Measurements from ENCODE around the gene PRKN.

Gene PRKN

DNA sequence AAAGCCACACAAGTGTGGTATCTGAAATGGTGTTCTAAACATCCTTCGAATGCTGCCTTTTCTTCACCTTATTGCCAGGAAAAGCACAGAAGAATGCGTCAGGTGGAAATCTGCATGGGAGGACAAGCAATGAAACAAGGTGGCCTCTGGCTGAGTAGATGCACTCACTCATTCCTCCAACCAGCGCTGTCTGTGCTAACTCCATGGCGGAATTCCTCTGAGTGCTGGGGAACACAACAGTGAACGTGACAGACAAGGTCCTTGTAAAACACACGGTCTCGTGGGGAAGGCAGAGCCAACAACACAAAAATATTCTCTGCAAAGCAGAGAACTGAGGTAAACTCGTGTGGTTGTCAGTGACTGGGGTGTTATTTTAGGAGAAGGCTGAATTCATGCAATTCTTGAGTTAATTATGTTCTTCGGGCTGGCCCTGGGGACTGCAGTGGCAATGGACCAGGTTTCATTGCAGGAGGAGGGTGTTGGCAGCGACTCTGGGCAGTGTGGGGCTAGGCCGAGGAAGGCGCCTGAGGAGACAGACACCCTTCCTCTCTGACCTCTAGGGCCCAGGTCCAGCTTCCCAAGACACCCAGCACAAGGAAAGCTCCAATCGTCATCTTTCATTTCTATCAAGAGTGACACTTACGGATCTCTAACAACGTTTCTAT is 339.7 kb downstream of the PRKN start:
- H3K27ac ChIP-seq (ENCODE audit: low read depth, low read length): no peak overlapping the region
- H3K9ac ChIP-seq (ENCODE audit: low read length): no peak overlapping the region
- no peaks in the 10 kb centered on the region for H3K36me3 ChIP-seq (ENCODE audit: control insufficient read depth, insufficient read depth, low read length)
- H3K4me3 ChIP-seq (ENCODE audit: low read depth, low read length): no peak overlapping the region
- no peaks in the 10 kb centered on the region for H3K4me1 ChIP-seq (ENCODE audit: control insufficient read depth, insufficient read depth, low read length)
- no peaks in the 10 kb centered on the region for H3K27me3 ChIP-seq (ENCODE audit: control insufficient read depth, insufficient read depth, low read length)
- no peaks in the 10 kb centered on the region for H3K9me3 ChIP-seq (ENCODE audit: control insufficient read depth, insufficient read depth, low read depth, low read length)

DNA sequence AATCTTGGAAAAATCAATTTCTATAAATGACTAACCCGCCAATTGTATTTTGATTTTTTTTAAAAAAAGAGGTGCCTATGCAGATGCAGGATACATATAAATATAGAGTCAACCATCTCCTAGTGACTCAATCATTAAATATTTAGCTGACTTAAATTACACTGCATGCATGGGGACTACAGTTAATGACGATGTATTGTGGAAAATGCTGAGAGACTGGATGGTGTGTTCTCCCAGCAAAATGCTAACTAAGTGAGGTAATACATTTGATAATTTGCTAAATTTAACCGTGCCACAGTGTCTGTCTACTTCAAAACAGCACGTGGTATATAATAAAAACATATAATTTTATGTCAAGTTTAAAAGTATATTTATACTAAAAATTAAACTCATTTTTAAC is 341.6 kb downstream of the PRKN start:
- no peaks in the 10 kb centered on the region for H3K4me1 ChIP-seq (ENCODE audit: control insufficient read depth, insufficient read depth, low read length)
- H3K9ac ChIP-seq (ENCODE audit: low read length): no peak overlapping the region
- no peak overlapping the region for H3K27ac ChIP-seq (ENCODE audit: low read depth, low read length)
- no peaks in the 10 kb centered on the region for H3K9me3 ChIP-seq (ENCODE audit: control insufficient read depth, insufficient read depth, low read depth, low read length)
- H3K4me3 ChIP-seq (ENCODE audit: low read depth, low read length): no peak overlapping the region
- H3K36me3 ChIP-seq (ENCODE audit: control insufficient read depth, insufficient read depth, low read length): no peaks in the 10 kb centered on the region
- H3K27me3 ChIP-seq (ENCODE audit: control insufficient read depth, insufficient read depth, low read length): no peaks in the 10 kb centered on the region

DNA sequence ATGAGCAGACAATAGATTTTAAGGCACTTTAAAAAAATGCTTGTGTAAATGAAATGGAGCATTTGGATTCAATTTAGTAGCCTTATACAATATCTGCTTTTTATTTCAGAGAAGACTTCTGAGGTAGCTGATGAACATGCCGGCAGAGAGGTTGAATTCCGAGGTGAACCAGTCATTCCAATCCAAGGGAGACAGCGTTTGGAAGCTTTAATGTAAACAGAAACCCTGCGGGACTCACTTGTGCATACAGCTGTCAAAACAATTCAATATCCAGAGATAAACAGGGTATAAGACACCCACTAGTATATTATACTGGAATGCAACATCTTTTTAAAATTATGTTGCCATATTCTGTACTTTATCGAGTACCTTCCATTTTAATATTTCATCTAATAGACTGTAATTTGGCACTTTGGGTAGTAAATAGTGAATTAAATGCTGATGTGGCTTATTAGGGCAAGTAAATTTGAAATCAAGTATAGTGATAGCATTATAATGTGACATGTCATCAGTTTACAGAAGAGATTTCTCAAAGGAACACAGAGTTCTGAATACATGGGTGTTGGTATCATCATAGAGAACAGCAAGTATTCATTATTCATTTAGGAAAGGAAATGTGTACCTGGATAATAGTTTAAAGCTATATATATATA is 347.7 kb downstream of the PRKN start:
- Histone ChIP-seq H3K4me3 (ENCODE audit: low read depth, low read length) (no peak overlapping the region), H3K27me3 (ENCODE audit: control insufficient read depth, insufficient read depth, low read length) (no peaks in the 10 kb centered on the region), H3K4me1 (ENCODE audit: control insufficient read depth, insufficient read depth, low read length) (no peaks in the 10 kb centered on the region), H3K27ac (ENCODE audit: low read depth, low read length) (no peak overlapping the region), H3K9me3 (ENCODE audit: control insufficient read depth, insufficient read depth, low read depth, low read length) (no peaks in the 10 kb centered on the region), H3K36me3 (ENCODE audit: control insufficient read depth, insufficient read depth, low read length) (no peaks in the 10 kb centered on the region), H3K9ac (ENCODE audit: low read length) (no peak overlapping the region)

DNA sequence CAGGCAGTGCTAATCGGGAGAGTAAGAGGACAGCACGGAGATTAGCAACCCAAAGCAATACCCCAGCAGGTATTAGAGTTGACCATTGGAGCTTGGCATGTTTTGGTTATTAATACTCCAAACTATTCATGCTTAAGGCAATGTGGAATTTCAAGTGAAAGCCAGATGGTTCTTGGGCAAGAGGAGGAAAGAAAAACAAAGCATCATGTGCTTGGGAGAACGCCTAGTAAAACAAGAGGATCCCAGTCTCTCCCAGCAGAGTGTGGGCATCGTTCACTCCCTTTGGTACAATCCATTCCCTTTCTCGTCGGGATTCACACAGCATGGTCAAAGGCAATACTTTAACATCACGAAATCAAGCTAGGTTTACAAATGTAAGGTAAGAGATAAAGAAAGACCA is 349.8 kb downstream of the PRKN start:
- Histone ChIP-seq H3K27me3 (ENCODE audit: control insufficient read depth, insufficient read depth, low read length) (no peaks in the 10 kb centered on the region), H3K36me3 (ENCODE audit: control insufficient read depth, insufficient read depth, low read length) (no peaks in the 10 kb centered on the region), H3K9ac (ENCODE audit: low read length) (no peak overlapping the region), H3K4me1 (ENCODE audit: control insufficient read depth, insufficient read depth, low read length) (no peaks in the 10 kb centered on the region), H3K9me3 (ENCODE audit: control insufficient read depth, insufficient read depth, low read depth, low read length) (no peaks in the 10 kb centered on the region), H3K4me3 (ENCODE audit: low read depth, low read length) (no peak overlapping the region), H3K27ac (ENCODE audit: low read depth, low read length) (no peak overlapping the region)

DNA sequence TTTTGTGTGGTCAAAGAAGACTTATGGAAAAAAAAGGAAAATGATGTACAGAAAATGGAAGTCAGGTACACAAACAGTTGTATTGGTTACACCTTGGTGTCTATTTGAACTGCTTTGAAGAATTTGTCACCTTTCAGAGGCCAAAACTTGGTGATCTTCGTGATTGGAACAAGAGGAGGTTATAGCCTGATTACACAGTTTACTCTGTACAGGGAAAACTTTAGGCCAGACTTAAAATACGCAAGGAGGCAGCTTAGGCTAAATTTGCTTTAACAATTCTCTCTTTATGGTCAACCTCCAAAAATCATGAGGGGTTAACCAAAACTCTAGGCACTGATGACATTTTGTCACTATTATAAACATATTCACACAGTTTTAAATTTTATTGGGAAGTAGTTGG is 353.7 kb downstream of the PRKN start:
- H3K4me1 ChIP-seq (ENCODE audit: control insufficient read depth, insufficient read depth, low read length): no peaks in the 10 kb centered on the region
- no peaks in the 10 kb centered on the region for H3K9me3 ChIP-seq (ENCODE audit: control insufficient read depth, insufficient read depth, low read depth, low read length)
- no peak overlapping the region for H3K4me3 ChIP-seq (ENCODE audit: low read depth, low read length)
- H3K36me3 ChIP-seq (ENCODE audit: control insufficient read depth, insufficient read depth, low read length): no peaks in the 10 kb centered on the region
- no peaks in the 10 kb centered on the region for H3K27me3 ChIP-seq (ENCODE audit: control insufficient read depth, insufficient read depth, low read length)
- H3K9ac ChIP-seq (ENCODE audit: low read length): no peak overlapping the region
- H3K27ac ChIP-seq (ENCODE audit: low read depth, low read length): no peak overlapping the region

DNA sequence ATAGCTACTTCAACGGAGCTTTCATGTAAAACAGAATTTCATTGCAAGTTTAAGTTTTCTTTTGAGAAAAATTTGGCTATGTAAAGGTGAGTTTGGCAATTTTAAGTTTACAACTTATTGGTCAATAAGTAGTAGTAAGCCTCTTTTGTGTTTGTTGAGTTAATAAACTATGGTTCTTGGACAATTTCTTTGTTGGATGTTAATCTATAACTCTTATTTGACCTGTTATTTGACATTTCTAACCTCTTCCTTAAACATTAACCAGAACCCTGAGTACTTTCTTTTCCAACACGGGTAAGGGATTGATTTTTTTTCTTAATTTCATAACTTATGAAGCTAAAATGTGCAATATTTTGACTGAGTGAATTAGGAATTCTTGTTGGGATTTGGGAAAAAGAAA is 354.4 kb downstream of the PRKN start:
- no peaks in the 10 kb centered on the region for H3K9me3 ChIP-seq (ENCODE audit: control insufficient read depth, insufficient read depth, low read depth, low read length)
- H3K36me3 ChIP-seq (ENCODE audit: control insufficient read depth, insufficient read depth, low read length): no peaks in the 10 kb centered on the region

DNA sequence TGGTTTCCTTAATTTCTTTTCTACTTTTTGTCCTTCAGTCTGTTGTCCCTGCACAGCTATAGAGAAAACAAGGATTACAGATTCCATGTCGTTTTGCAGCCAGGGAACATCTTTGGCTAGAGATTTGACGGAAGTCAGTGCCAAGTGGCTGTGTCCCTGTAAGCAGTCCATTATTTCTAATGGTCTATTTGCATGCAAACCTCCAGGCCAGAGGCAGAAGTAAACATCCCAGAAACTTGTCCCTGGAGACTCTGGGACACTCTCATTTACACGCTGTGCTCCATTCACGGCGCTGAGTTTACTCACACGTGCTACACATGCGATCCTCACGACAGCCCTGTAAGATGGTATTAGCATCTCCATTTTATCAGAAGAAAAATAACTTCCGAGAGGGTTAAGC is 355.5 kb downstream of the PRKN start:
- Histone ChIP-seq H3K9ac (ENCODE audit: low read length) (no peak overlapping the region), H3K27ac (ENCODE audit: low read depth, low read length) (no peak overlapping the region), H3K9me3 (ENCODE audit: control insufficient read depth, insufficient read depth, low read depth, low read length) (no peaks in the 10 kb centered on the region), H3K27me3 (ENCODE audit: control insufficient read depth, insufficient read depth, low read length) (no peaks in the 10 kb centered on the region), H3K4me1 (ENCODE audit: control insufficient read depth, insufficient read depth, low read length) (no peaks in the 10 kb centered on the region), H3K36me3 (ENCODE audit: control insufficient read depth, insufficient read depth, low read length) (no peaks in the 10 kb centered on the region), H3K4me3 (ENCODE audit: low read depth, low read length) (no peak overlapping the region)

More for the DNA sequence above, 354.4 kb downstream of the PRKN start:
- H3K4me1 ChIP-seq (ENCODE audit: control insufficient read depth, insufficient read depth, low read length): no peaks in the 10 kb centered on the region
- no peak overlapping the region for H3K9ac ChIP-seq (ENCODE audit: low read length)
- no peaks in the 10 kb centered on the region for H3K27me3 ChIP-seq (ENCODE audit: control insufficient read depth, insufficient read depth, low read length)
- H3K27ac ChIP-seq (ENCODE audit: low read depth, low read length): no peak overlapping the region
- no peak overlapping the region for H3K4me3 ChIP-seq (ENCODE audit: low read depth, low read length)

DNA sequence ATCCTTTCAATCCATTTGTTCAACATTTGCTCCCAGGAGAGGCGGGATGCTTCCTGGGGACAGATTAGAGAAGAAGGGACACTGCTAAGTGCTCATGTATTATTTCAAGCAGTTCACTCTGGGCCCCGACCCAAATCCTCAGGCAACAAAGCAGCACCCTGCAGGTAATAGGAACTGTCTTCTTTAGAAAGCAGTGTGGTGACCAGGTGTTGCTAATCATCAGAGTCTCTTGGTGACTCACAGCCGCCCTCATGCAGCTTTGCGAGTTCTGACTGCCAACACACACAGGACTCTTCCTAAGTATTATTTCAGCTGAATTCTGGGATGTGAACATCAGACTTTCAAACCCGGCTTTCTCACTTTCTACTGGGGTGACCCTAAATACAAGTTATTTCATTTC is 356.4 kb downstream of the PRKN start:
- no peaks in the 10 kb centered on the region for H3K9me3 ChIP-seq (ENCODE audit: control insufficient read depth, insufficient read depth, low read depth, low read length)
- H3K27ac ChIP-seq (ENCODE audit: low read depth, low read length): no peak overlapping the region
- no peaks in the 10 kb centered on the region for H3K4me1 ChIP-seq (ENCODE audit: control insufficient read depth, insufficient read depth, low read length)

DNA sequence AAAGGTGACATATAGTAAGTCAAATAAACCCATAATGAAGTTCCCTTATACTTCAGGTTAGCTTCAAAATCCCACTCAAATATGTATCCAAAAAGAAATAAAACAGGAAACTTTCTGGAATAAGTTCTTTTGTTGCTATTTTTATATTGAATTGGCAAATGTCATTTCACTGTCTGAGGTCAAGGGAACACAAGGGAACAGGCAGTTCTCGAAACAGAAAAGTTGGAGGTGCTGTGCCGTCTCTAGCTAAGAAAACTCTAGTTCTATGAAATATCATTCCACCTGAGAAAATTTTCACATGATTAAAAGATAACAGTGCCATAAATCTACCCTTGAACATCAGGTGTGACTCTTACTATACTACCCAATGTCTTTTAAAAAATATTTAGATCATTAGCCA is 358.5 kb downstream of the PRKN start:
- no peaks in the 10 kb centered on the region for H3K36me3 ChIP-seq (ENCODE audit: control insufficient read depth, insufficient read depth, low read length)
- H3K27ac ChIP-seq (ENCODE audit: low read depth, low read length): no peak overlapping the region

More for the DNA sequence above, 356.4 kb downstream of the PRKN start:
- no peak overlapping the region for H3K4me3 ChIP-seq (ENCODE audit: low read depth, low read length)
- no peaks in the 10 kb centered on the region for H3K36me3 ChIP-seq (ENCODE audit: control insufficient read depth, insufficient read depth, low read length)
- no peaks in the 10 kb centered on the region for H3K27me3 ChIP-seq (ENCODE audit: control insufficient read depth, insufficient read depth, low read length)
- H3K9ac ChIP-seq (ENCODE audit: low read length): no peak overlapping the region

DNA sequence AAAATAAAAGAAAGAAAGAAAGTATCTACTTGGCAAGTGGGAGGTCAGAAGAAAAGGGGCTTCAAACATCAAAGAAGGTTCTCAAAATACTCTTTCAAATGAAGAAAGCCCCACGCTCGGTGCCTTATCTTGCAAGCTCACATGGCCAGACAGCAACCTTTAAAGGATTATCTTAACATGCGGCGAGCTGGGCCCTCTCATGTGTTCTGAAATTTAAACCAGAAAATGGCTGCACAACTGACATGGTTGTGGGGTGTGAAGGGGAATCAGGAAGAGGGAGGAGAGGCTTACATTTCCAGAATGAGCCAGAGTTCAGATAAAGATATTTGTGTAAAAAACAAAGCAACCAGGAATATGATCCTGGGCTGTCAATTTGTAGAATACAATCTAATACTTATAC is 363.1 kb downstream of the PRKN start:
- Histone ChIP-seq H3K4me3 (ENCODE audit: low read depth, low read length) (no peak overlapping the region), H3K36me3 (ENCODE audit: control insufficient read depth, insufficient read depth, low read length) (no peaks in the 10 kb centered on the region)

More for the DNA sequence above, 358.5 kb downstream of the PRKN start:
- H3K4me3 ChIP-seq (ENCODE audit: low read depth, low read length): no peak overlapping the region
- no peaks in the 10 kb centered on the region for H3K9me3 ChIP-seq (ENCODE audit: control insufficient read depth, insufficient read depth, low read depth, low read length)
- H3K9ac ChIP-seq (ENCODE audit: low read length): no peak overlapping the region
- no peaks in the 10 kb centered on the region for H3K27me3 ChIP-seq (ENCODE audit: control insufficient read depth, insufficient read depth, low read length)
- H3K4me1 ChIP-seq (ENCODE audit: control insufficient read depth, insufficient read depth, low read length): 0 out of 2 replicates have a peak, but pooled peaks cover 1% of the 10 kb centered on the region

DNA sequence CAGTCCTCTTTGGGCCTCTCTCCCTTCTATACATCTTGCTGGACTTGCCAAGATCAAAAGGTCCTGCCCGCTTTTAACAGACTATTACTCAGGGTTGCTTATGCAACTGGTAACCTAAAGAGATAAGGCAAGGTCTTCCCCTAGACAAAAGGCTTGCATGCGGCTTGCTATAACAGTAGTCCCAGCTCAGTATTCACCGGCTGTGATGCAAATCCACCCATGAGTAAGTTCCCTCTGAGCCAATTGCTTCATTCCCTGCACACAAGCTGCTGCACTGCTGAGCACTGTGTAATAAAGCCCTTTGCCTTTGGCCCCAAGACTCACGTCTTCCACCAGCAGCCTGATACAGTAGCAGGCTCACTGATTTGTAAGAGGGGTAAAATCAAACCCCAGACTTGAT is 363.8 kb downstream of the PRKN start:
- Histone ChIP-seq H3K9me3 (ENCODE audit: control insufficient read depth, insufficient read depth, low read depth, low read length) (no peaks in the 10 kb centered on the region), H3K36me3 (ENCODE audit: control insufficient read depth, insufficient read depth, low read length) (no peaks in the 10 kb centered on the region), H3K27ac (ENCODE audit: low read depth, low read length) (no peak overlapping the region), H3K27me3 (ENCODE audit: control insufficient read depth, insufficient read depth, low read length) (no peaks in the 10 kb centered on the region), H3K4me1 (ENCODE audit: control insufficient read depth, insufficient read depth, low read length) (peaks cover 6% of the 10 kb centered on the region; the same call in 1 of the 2 replicates), H3K4me3 (ENCODE audit: low read depth, low read length) (no peak overlapping the region), H3K9ac (ENCODE audit: low read length) (no peak overlapping the region)

More for the DNA sequence above, 363.1 kb downstream of the PRKN start:
- Histone ChIP-seq H3K27ac (ENCODE audit: low read depth, low read length) (no peak overlapping the region), H3K27me3 (ENCODE audit: control insufficient read depth, insufficient read depth, low read length) (no peaks in the 10 kb centered on the region), H3K9me3 (ENCODE audit: control insufficient read depth, insufficient read depth, low read depth, low read length) (no peaks in the 10 kb centered on the region), H3K4me1 (ENCODE audit: control insufficient read depth, insufficient read depth, low read length) (peaks cover 6% of the 10 kb centered on the region; the same call in 1 of the 2 replicates), H3K9ac (ENCODE audit: low read length) (no peak overlapping the region)

Data from HUES6 (cell line).